ENCODE data around the gene SH3BP4. TPM values are rescaled to one million over a fixed set of nuclear protein-coding genes. Genes with fewer than 3 reads are reported as not detected.
A peak's percentile ranks its signal among the peaks of the same experiment; 100 is the strongest.

SH3BP4 gene
- total RNA-seq, 1 donor from 2014 or later: 36.7 TPM

DNA sequence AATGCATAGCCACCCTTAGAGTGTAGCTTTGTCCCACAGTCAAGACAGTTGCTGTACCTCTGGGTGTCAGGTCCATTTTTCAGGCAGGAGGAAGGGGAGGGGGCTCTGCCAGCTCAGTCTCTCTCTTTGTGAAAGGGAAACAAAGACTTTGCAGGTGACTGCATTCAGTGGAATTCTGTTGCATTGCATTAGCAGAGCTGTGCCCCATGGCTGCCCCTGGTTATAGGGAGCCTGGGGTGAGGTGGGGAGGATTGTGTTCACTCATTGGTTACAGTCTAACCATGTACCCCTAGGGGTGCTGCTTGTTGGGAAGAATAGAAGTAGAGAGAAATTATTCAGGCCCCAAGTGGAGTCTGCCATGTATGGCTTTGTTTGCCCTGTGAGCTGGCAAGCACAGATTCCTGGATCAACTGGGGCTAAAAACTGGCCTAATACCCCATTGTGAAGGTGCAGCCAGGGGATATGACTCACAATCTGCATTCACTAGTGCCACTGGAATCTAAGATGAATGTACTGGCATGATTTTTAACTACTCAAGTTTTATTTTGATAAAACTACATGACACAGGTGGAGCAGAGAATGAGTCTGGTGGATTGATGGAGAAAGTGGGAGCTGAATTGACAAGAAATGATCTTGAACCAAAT is 118.4 kb downstream of the SH3BP4 start:
- no peak for DNase-seq (ENCODE audit: low spot score in 2 of 2)
- Histone ChIP-seq H3K36me3 (no peaks in the 10 kb centered on the region), H3K4me1 (peaks cover 0 to 6% of the 10 kb centered on the region in 2 donors), H3K9me3 (no peaks in the 10 kb centered on the region), H3K27me3 (no peaks in the 10 kb centered on the region), H3K4me3 (no peak overlapping the region), H3K27ac (peak overlapping the region in 1 of 2 donors; percentile 45)
- intact Hi-C loops (cut with DNase I): no loop called here
- TF ChIP-seq, protein P1, sequence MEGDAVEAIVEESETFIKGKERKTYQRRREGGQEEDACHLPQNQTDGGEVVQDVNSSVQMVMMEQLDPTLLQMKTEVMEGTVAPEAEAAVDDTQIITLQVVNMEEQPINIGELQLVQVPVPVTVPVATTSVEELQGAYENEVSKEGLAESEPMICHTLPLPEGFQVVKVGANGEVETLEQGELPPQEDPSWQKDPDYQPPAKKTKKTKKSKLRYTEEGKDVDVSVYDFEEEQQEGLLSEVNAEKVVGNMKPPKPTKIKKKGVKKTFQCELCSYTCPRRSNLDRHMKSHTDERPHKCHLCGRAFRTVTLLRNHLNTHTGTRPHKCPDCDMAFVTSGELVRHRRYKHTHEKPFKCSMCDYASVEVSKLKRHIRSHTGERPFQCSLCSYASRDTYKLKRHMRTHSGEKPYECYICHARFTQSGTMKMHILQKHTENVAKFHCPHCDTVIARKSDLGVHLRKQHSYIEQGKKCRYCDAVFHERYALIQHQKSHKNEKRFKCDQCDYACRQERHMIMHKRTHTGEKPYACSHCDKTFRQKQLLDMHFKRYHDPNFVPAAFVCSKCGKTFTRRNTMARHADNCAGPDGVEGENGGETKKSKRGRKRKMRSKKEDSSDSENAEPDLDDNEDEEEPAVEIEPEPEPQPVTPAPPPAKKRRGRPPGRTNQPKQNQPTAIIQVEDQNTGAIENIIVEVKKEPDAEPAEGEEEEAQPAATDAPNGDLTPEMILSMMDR (IDR thresholded peaks at IDR 0.05): no peak

DNA sequence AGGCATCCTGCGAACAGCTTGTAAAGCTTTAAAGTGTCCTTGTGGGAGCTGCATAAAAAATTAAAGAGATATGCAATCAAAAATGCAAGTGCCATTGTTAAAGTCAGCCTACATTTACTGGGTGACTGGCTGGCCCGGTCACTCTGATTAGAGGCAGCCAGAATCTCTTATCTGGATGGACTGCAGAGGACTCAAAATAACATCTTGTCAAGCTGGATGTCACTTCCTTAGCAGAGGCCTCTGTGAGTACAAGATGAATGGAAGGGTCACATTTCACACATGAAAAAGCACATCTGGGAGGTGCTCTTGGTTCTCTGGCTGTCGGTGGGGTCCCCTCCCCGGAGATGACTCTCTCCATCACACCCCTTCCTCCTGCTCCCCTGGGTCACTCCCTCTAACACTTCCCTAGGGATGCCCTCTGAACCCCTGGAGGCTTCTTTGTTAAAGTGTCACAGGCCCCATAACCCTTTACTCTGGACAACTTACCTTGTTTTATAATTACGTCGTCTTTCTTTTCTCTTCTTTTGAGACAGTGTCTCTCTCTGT is 122.1 kb downstream of the SH3BP4 start:
- Histone ChIP-seq H3K27ac (no peak overlapping the region), H3K36me3 (no peaks in the 10 kb centered on the region), H3K9me3 (no peaks in the 10 kb centered on the region), H3K4me1 (no peaks in the 10 kb centered on the region), H3K4me3 (no peak overlapping the region), H3K27me3 (no peaks in the 10 kb centered on the region)
- intact Hi-C loops (cut with DNase I): no loop called here
- TF ChIP-seq, protein P1 (IDR thresholded peaks at IDR 0.05): no peak
- no peak for DNase-seq (ENCODE audit: low spot score in 2 of 2)

DNA sequence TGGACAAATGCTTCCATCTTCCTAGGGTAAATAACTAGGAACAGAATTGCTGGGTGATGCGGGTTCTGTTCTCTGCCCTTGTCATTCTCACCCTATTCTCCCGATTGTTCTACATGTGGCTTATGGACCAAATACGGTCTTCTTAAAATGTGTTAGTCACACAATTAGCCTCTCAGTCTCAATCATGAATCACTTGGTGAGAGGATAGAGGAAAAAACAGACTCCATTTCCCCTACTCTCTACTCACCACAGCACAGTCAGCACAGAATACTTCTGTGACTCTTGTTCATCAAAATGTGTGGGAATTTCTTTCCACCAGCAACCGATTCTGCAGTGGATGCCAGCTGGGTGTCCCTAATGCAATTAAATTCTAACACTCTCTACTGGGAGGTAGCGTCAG is 125.2 kb downstream of the SH3BP4 start:
- Histone ChIP-seq H3K9me3 (no peaks in the 10 kb centered on the region), H3K36me3 (no peaks in the 10 kb centered on the region), H3K27me3 (no peaks in the 10 kb centered on the region), H3K4me1 (no peaks in the 10 kb centered on the region), H3K4me3 (no peak overlapping the region), H3K27ac (no peak overlapping the region)
- TF ChIP-seq, protein P1 (IDR thresholded peaks at IDR 0.05): no peak
- intact Hi-C loops (cut with DNase I): no loop called here
- DNase-seq (ENCODE audit: low spot score in 2 of 2): no peak

DNA sequence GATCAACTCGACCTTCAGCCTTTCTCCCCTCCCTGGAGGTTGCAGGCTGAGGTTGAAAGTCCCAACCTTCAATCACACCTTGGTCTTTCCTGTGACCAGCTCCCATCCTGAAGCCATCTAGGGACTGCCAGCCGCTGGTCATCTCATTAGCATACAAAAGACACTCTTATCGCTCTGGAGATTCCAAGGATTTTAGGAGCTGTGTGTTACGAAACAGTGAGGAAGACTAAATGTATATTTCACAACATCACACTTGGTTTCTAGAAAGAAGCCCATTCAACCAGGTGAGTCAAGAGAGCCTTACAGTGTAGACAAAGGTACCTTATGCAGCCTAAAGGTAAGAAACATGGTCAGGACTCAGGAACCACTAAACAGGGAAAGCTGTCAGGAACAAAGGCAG is 126.4 kb downstream of the SH3BP4 start:
- TF ChIP-seq, protein P1 (IDR thresholded peaks at IDR 0.05): no peak
- no peaks in the 10 kb centered on the region for H3K4me1 ChIP-seq
- no peaks in the 10 kb centered on the region for H3K27me3 ChIP-seq
- H3K36me3 ChIP-seq: no peaks in the 10 kb centered on the region
- no peaks in the 10 kb centered on the region for H3K9me3 ChIP-seq
- intact Hi-C loops (cut with DNase I): no loop called here
- DNase-seq (ENCODE audit: low spot score in 2 of 2): no peak
- no peak overlapping the region for H3K4me3 ChIP-seq
- no peak overlapping the region for H3K27ac ChIP-seq

DNA sequence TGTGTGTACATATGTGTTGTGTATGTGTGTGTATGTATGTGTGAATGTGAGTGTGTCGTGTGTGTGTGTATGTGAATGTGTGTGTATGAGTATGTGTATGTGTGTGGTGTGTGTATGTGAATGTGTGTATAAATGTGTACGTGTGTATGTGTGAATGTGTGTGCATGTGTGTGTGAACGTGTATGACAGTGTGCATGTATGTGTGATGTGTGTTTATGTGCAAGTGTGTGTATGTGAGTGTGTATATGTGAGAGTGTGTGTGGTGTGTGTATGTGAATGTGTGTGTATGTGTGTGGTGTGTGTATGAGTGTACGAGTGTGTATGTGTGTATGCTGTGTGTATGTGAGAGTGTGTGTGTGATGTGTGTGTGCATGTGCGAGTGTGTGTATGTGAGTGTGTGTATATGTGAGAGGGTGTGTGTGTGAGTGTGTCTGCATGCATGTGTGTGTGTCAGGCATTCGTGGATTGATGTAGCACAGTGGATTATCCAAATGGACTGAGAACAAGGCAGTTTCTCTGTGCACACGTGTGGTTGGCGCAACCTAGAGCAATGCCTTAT is 127.2 kb downstream of the SH3BP4 start:
- intact Hi-C loops (cut with DNase I): no loop called here
- H3K4me3 ChIP-seq: no peak overlapping the region
- no peaks in the 10 kb centered on the region for H3K9me3 ChIP-seq
- no peak for DNase-seq (ENCODE audit: low spot score in 2 of 2)
- TF ChIP-seq, protein P1 (IDR thresholded peaks at IDR 0.05): no peak
- H3K27me3 ChIP-seq: no peaks in the 10 kb centered on the region
- no peaks in the 10 kb centered on the region for H3K4me1 ChIP-seq
- no peak overlapping the region for H3K27ac ChIP-seq
- H3K36me3 ChIP-seq: no peaks in the 10 kb centered on the region
